WTC11 (cell line): Measurements from ENCODE around the gene DFFB. TPM values are rescaled to one million over a fixed set of nuclear protein-coding genes. Genes with fewer than 3 reads are reported as not detected.
"Not testable (repeated sequence)": the region's sequence is repeated elsewhere in the genome, so short reads cannot be mapped to it uniquely, and the experiment has no call there.

Source experiments
- ATAC-seq: fragments of 200-7000 bp; cut with Tn5 transposase; 2 replicates; pipeline ENCODE4 v1.10.0; 2021; ENCODE audit warnings: mild to moderate bottlenecking, moderate library complexity
- CTCF ChIA-PET: fragments of 300-600 bp; sonication (Branson Sonifier 250); formaldehyde crosslinking; loops from one replicate; lab custom pipeline; 2021; ENCODE audit warnings: antibody characterized with exemption; lab: Charles Lee
- POLR2A ChIA-PET: fragments of 350-600 bp; sonication (Branson Sonifier 250); formaldehyde crosslinking; loops from one replicate; lab custom pipeline; 2021; ENCODE audit warnings: antibody characterized with exemption; lab: Charles Lee
- DNase-seq: peaks from one replicate; pipeline ENCODE4 v3.0.0; 2021; ENCODE audit warnings: low spot score
- H3K27ac Mint-ChIP-seq: 2 replicates; pipeline ENCODE4 v1.8.0; 2021; ENCODE audit warnings: mixed read lengths
- H3K27me3 Mint-ChIP-seq: 2 replicates; pipeline ENCODE4 v1.8.0; 2021; ENCODE audit warnings: low read depth, mild to moderate bottlenecking, moderate library complexity, mixed read lengths
- H3K36me3 Mint-ChIP-seq: 2 replicates; pipeline ENCODE4 v1.8.0; 2021; ENCODE audit warnings: mixed read lengths
- H3K4me1 Mint-ChIP-seq: 2 replicates; pipeline ENCODE4 v1.8.0; 2022; ENCODE audit warnings: mixed read lengths
- H3K4me3 Mint-ChIP-seq: 2 replicates; pipeline ENCODE4 v1.8.0; 2021; ENCODE audit warnings: mild to moderate bottlenecking, moderate library complexity, mixed read lengths
- H3K9me3 Mint-ChIP-seq: 2 replicates; pipeline ENCODE4 v1.8.0; 2021; ENCODE audit warnings: mixed read lengths
- FOXP1 ChIP-seq: sonication (generic); formaldehyde crosslinking; IDR thresholded peaks from 2 replicates; pipeline ENCODE4 v1.8.0; 2022; ENCODE audit warnings: missing genetic modification reagents, mild to moderate bottlenecking, moderate library complexity, borderline replicate concordance
- PRRX2 ChIP-seq: fragments of 250-450 bp; sonication (Bioruptor Pico); IDR thresholded peaks from 2 replicates; pipeline ENCODE4 v1.8.0; 2021; ENCODE audit warnings: mild to moderate bottlenecking
- RORB ChIP-seq: fragments of 250-450 bp; sonication (Bioruptor Pico); IDR thresholded peaks from 2 replicates; pipeline ENCODE4 v1.9.0; 2021; ENCODE audit warnings: mild to moderate bottlenecking
- ZNF219 ChIP-seq: sonication (generic); formaldehyde crosslinking; IDR thresholded peaks from 2 replicates; pipeline ENCODE4 v1.8.0; 2023; ENCODE audit warnings: missing genetic modification reagents, mild to moderate bottlenecking, borderline replicate concordance
- ZNF671 ChIP-seq: fragments of 250-450 bp; sonication (Bioruptor Pico); IDR thresholded peaks from 2 replicates; pipeline ENCODE4 v1.8.0; 2021; ENCODE audit warnings: mild to moderate bottlenecking
- total RNA-seq: library from RNA; stranded (reverse); gene quantifications from 3 replicates; pipeline ENCODE4 v1.2.3, GENCODE V29; 2021
- TF ChIP-seq, protein P1 (sequence below): fragments of 250-450 bp; sonication (Bioruptor Pico); IDR thresholded peaks from 2 replicates; pipeline ENCODE4 v1.9.0; 2021; ENCODE audit warnings: mild to moderate bottlenecking
- TF ChIP-seq, protein P2 (sequence below): sonication (generic); formaldehyde crosslinking; IDR thresholded peaks from 2 replicates; pipeline ENCODE4 v1.8.1; 2022; ENCODE audit warnings: missing genetic modification reagents, borderline replicate concordance
- TF ChIP-seq, protein P3 (sequence below): fragments of 250-450 bp; sonication (Bioruptor Pico); IDR thresholded peaks from 2 replicates; pipeline ENCODE4 v1.9.0; 2021; ENCODE audit warnings: mild to moderate bottlenecking
- TF ChIP-seq, protein P4 (sequence below): sonication (generic); formaldehyde crosslinking; IDR thresholded peaks from 2 replicates; pipeline ENCODE4 v1.8.0; 2022; ENCODE audit warnings: mild to moderate bottlenecking, missing genetic modification reagents
- TF ChIP-seq, protein P5 (sequence below): sonication (generic); formaldehyde crosslinking; IDR thresholded peaks from 2 replicates; pipeline ENCODE4 v1.8.0; 2022; ENCODE audit warnings: mild to moderate bottlenecking, missing genetic modification reagents
- TF ChIP-seq, protein P6 (sequence below): sonication (generic); formaldehyde crosslinking; IDR thresholded peaks from 2 replicates; pipeline ENCODE4 v1.8.1; 2023; ENCODE audit warnings: mild to moderate bottlenecking, missing genetic modification reagents
- TF ChIP-seq, protein P7 (sequence below): sonication (generic); formaldehyde crosslinking; IDR thresholded peaks from 2 replicates; pipeline ENCODE4 v1.8.1; 2023; ENCODE audit warnings: mild to moderate bottlenecking, moderate library complexity, missing genetic modification reagents

The DFFB gene
- total RNA-seq, 1 experiment from 2014 or later, result 9.2 TPM

DNA sequence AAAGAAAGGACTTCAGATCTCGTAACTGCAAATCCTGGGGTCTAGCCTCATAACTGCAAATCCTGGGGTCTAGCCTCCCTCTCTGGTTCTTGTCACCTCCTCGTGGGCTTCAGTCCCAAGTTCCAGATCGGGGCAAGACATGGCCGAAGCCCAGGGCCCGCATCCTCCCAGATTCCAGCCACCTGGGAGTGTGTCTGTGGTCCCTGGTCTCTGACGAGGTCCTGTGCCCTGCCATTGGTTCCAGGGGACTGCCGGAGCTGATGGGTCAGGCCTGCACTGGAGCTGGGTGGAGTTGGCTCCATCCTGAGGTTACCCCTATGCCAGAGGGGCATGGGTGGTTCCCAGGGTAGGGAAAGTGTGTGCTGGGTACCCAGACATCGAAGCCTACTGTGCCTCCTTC, 60.5 kb downstream of the DFFB start (continued):
- TF ChIP-seq, protein P1, sequence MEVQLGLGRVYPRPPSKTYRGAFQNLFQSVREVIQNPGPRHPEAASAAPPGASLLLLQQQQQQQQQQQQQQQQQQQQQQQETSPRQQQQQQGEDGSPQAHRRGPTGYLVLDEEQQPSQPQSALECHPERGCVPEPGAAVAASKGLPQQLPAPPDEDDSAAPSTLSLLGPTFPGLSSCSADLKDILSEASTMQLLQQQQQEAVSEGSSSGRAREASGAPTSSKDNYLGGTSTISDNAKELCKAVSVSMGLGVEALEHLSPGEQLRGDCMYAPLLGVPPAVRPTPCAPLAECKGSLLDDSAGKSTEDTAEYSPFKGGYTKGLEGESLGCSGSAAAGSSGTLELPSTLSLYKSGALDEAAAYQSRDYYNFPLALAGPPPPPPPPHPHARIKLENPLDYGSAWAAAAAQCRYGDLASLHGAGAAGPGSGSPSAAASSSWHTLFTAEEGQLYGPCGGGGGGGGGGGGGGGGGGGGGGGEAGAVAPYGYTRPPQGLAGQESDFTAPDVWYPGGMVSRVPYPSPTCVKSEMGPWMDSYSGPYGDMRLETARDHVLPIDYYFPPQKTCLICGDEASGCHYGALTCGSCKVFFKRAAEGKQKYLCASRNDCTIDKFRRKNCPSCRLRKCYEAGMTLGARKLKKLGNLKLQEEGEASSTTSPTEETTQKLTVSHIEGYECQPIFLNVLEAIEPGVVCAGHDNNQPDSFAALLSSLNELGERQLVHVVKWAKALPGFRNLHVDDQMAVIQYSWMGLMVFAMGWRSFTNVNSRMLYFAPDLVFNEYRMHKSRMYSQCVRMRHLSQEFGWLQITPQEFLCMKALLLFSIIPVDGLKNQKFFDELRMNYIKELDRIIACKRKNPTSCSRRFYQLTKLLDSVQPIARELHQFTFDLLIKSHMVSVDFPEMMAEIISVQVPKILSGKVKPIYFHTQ (CRISPR knock-in tag), result no peak
- TF ChIP-seq, protein P2, sequence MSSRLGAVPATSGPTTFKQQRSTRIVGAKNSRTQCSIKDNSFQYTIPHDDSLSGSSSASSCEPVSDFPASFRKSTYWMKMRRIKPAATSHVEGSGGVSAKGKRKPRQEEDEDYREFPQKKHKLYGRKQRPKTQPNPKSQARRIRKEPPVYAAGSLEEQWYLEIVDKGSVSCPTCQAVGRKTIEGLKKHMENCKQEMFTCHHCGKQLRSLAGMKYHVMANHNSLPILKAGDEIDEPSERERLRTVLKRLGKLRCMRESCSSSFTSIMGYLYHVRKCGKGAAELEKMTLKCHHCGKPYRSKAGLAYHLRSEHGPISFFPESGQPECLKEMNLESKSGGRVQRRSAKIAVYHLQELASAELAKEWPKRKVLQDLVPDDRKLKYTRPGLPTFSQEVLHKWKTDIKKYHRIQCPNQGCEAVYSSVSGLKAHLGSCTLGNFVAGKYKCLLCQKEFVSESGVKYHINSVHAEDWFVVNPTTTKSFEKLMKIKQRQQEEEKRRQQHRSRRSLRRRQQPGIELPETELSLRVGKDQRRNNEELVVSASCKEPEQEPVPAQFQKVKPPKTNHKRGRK (CRISPR knock-in tag), result no peak
- TF ChIP-seq, protein P3, sequence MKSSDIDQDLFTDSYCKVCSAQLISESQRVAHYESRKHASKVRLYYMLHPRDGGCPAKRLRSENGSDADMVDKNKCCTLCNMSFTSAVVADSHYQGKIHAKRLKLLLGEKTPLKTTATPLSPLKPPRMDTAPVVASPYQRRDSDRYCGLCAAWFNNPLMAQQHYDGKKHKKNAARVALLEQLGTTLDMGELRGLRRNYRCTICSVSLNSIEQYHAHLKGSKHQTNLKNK (CRISPR knock-in tag), result no peak
- TF ChIP-seq ZNF671 (CRISPR knock-in tag) (no peak), FOXP1 (CRISPR knock-in tag) (no peak)
- TF ChIP-seq, protein P4, sequence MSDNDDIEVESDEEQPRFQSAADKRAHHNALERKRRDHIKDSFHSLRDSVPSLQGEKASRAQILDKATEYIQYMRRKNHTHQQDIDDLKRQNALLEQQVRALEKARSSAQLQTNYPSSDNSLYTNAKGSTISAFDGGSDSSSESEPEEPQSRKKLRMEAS (CRISPR knock-in tag), result no peak

DNA sequence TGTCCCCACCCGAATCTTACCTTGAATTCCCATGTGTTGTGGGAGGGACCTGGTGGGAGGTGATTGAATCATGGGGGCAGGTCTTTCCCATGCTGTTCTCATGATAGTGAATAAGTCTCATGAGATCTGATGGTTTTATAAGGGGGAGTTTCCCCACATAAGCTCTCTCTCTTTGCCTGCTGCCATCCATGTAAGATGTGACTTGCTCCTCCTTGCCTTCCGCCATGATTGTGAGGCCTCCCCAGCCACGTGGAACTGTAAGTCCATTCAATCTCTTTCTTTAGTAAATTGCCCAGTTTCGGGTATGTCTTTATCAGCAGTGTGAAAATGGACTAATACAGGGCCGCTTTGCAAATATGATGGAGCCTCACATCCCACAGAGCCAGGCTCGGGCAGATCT, 61.1 kb downstream of the DFFB start:
- CTCF ChIA-PET, DNase-seq, ATAC-seq, H3K27ac Mint-ChIP-seq, POLR2A ChIA-PET, H3K4me3 Mint-ChIP-seq, H3K4me1 Mint-ChIP-seq: not testable (repeated sequence)
- peaks cover 13% of the 10 kb centered on the region for H3K27me3 Mint-ChIP-seq
- H3K9me3 Mint-ChIP-seq, result peaks cover 60% of the 10 kb centered on the region
- H3K36me3 Mint-ChIP-seq, result peaks cover 44% of the 10 kb centered on the region

DNA sequence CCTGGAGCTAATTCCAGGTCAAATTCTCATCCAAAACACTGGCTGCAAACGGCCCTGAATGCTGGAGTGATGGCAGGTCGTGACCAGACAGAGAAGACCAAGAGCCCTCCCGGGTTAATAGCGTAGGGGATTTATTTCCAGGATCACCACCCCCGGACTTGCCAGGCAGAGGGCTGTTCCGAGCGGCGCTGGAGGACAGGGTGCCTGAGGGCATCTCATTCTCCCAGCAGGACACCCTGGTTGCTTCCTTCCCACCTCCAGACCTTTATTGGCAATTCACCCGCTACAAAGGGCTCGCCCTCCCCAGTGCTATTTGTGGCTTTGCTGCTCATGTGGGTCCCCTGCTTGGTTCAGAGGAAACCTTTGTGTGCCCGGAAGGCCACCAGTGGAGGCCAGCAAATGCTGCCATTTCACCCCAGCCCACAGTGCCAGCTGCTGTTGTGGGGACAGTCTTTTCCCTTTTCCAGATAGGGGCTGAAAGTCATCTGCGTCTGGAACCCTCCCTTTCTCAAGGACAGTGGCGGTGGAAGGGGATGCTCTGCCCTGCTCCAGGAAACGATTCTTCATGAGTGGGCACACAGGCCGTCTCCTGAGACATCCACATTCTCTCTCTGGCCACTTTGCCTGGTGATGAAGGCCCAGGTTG, 61.8 kb downstream of the DFFB start:
- Mint-ChIP-seq H3K27me3 (peaks cover 13% of the 10 kb centered on the region), H3K36me3 (peaks cover 50% of the 10 kb centered on the region), H3K9me3 (peaks cover 61% of the 10 kb centered on the region), H3K4me1 (no peaks in the 10 kb centered on the region), H3K27ac (no peak overlapping the region), H3K4me3 (no peak overlapping the region)
- no peak for ATAC-seq
- ChIA-PET CTCF (no interaction called here), POLR2A (no interaction called here)
- DNase-seq, result no peak
- no peak for TF ChIP-seq ZNF219
- TF ChIP-seq, protein P5, sequence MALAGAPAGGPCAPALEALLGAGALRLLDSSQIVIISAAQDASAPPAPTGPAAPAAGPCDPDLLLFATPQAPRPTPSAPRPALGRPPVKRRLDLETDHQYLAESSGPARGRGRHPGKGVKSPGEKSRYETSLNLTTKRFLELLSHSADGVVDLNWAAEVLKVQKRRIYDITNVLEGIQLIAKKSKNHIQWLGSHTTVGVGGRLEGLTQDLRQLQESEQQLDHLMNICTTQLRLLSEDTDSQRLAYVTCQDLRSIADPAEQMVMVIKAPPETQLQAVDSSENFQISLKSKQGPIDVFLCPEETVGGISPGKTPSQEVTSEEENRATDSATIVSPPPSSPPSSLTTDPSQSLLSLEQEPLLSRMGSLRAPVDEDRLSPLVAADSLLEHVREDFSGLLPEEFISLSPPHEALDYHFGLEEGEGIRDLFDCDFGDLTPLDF, result no peak

DNA sequence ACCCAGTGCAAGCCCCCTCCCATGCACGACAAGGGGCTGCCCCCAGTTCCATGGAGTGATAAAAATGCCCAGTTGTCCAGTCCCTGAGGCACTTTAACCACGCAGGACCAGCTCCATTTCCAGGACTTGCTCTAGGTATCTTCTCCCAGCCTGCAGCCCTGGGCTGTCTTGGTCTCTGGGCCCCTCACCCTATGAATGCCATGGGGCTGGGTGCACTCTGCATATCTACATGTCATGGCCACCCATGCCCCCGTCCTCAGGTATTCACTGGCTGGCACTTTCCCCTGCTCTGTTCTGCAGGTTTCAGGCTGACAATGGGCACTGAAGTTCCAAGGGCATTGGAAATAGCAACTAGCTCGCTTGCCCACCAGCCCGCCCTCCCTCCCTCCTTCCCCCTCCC, 62.4 kb downstream of the DFFB start:
- TF ChIP-seq, protein P6, sequence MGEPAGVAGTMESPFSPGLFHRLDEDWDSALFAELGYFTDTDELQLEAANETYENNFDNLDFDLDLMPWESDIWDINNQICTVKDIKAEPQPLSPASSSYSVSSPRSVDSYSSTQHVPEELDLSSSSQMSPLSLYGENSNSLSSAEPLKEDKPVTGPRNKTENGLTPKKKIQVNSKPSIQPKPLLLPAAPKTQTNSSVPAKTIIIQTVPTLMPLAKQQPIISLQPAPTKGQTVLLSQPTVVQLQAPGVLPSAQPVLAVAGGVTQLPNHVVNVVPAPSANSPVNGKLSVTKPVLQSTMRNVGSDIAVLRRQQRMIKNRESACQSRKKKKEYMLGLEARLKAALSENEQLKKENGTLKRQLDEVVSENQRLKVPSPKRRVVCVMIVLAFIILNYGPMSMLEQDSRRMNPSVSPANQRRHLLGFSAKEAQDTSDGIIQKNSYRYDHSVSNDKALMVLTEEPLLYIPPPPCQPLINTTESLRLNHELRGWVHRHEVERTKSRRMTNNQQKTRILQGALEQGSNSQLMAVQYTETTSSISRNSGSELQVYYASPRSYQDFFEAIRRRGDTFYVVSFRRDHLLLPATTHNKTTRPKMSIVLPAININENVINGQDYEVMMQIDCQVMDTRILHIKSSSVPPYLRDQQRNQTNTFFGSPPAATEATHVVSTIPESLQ, result no peak
- TF ChIP-seq PRRX2, result no peak
- TF ChIP-seq FOXP1 (CRISPR knock-in tag), result no peak
- TF ChIP-seq, protein P3 (CRISPR knock-in tag), result no peak
- no peak for TF ChIP-seq RORB (CRISPR knock-in tag)
- TF ChIP-seq, protein P7, sequence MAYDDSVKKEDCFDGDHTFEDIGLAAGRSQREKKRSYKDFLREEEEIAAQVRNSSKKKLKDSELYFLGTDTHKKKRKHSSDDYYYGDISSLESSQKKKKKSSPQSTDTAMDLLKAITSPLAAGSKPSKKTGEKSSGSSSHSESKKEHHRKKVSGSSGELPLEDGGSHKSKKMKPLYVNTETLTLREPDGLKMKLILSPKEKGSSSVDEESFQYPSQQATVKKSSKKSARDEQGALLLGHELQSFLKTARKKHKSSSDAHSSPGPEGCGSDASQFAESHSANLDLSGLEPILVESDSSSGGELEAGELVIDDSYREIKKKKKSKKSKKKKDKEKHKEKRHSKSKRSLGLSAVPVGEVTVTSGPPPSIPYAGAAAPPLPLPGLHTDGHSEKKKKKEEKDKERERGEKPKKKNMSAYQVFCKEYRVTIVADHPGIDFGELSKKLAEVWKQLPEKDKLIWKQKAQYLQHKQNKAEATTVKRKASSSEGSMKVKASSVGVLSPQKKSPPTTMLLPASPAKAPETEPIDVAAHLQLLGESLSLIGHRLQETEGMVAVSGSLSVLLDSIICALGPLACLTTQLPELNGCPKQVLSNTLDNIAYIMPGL (CRISPR knock-in tag), result no peak
- Mint-ChIP-seq H3K4me3 (no peak overlapping the region), H3K27ac (no peak overlapping the region), H3K4me1 (no peaks in the 10 kb centered on the region), H3K9me3 (peaks cover 59% of the 10 kb centered on the region), H3K27me3 (peaks cover 13% of the 10 kb centered on the region), H3K36me3 (peaks cover 48% of the 10 kb centered on the region)
- DNase-seq (no peak), ATAC-seq (no peak)
- ChIA-PET CTCF (no interaction called here), POLR2A (no interaction called here)
